AG09309 (cell line): ENCODE measurements around the gene CDH4.
"Not testable (repeated sequence)": the region's sequence is repeated elsewhere in the genome, so short reads cannot be mapped to it uniquely, and the experiment has no call there.

ENCODE experiments used
- DNase-seq: peaks from one replicate; pipeline ENCODE4 v3.0.0-alpha.2; 2010; ENCODE audit warnings: low read depth
- H3K4me3 ChIP-seq: 2 replicates; pipeline ENCODE4 v1.5.1; 2011; ENCODE audit warnings: mild to moderate bottlenecking, low read depth, low read length, moderate library complexity; ENCODE audit not compliant: control insufficient read depth
- TF ChIP-seq, protein P1 (sequence below): IDR thresholded peaks from 2 replicates; pipeline ENCODE4 v1.5.1; 2011; ENCODE audit warnings: mild to moderate bottlenecking, low read depth, low read length, inconsistent platforms; ENCODE audit not compliant: insufficient read depth, control insufficient read depth; ENCODE audit errors: missing control alignments

CDH4 gene

DNA sequence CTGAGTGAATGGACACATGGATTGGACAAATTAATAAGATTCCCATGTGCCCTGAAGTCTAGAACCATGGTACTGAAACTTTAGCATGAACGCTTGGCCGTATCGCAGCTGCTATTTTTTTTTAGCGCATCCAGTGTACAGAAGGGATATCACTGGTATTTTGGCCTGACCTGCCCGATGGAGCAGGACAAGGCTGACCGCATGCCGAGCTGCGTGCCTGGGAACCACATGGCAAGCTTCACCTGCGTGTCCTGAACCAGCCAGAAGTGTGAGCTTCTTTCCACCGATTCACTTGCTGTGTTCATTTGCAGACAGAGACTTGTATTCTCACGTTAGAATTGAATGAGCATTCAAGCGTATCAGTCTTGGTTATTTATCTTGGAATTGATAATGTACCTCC is 145.7 kb downstream of the CDH4 start:
- TF ChIP-seq, protein P1, sequence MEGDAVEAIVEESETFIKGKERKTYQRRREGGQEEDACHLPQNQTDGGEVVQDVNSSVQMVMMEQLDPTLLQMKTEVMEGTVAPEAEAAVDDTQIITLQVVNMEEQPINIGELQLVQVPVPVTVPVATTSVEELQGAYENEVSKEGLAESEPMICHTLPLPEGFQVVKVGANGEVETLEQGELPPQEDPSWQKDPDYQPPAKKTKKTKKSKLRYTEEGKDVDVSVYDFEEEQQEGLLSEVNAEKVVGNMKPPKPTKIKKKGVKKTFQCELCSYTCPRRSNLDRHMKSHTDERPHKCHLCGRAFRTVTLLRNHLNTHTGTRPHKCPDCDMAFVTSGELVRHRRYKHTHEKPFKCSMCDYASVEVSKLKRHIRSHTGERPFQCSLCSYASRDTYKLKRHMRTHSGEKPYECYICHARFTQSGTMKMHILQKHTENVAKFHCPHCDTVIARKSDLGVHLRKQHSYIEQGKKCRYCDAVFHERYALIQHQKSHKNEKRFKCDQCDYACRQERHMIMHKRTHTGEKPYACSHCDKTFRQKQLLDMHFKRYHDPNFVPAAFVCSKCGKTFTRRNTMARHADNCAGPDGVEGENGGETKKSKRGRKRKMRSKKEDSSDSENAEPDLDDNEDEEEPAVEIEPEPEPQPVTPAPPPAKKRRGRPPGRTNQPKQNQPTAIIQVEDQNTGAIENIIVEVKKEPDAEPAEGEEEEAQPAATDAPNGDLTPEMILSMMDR, result no peak
- H3K4me3 ChIP-seq, result no peak overlapping the region
- no peak for DNase-seq

DNA sequence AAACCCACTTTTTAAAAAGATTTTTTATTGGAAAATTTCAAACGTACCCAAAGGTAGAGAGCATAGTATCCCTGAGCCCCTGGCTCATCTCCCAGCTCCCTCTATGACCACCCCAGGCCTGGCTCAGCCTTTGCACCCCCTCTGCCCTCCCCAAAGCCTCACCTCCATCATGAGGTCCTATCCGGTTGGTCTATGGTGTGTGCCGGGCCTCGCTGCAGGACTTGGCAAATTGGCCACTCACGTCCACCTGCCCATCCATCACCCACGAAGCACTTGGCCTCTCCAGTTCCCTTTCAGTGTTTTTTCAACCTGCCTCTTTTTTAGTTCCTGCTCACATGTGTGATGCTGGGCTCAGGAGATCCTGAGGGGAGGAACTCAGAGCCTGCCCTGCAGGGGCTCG is 147.4 kb downstream of the CDH4 start:
- H3K4me3 ChIP-seq, result no peak overlapping the region
- no peak for DNase-seq
- TF ChIP-seq, protein P1, result no peak

DNA sequence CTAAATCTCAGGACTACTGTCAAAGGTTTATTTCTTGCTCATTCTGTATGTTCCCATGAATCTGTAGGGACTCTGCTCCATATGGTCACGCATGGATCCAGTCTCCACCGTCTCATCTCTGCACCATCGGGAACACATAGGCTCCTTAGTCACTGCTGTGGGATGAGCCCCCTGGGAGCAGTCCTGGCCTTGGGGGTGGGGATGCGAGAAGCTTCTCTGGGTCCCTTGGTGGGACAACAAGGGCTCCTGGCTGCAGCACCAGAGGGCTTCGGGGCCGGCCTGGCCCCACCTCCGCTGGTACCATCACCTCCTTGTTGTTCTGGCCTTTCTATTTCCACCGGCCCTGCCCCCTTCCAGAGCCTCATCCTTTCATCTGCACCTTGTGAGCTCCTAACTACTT is 148.4 kb downstream of the CDH4 start:
- no peak overlapping the region for H3K4me3 ChIP-seq

DNA sequence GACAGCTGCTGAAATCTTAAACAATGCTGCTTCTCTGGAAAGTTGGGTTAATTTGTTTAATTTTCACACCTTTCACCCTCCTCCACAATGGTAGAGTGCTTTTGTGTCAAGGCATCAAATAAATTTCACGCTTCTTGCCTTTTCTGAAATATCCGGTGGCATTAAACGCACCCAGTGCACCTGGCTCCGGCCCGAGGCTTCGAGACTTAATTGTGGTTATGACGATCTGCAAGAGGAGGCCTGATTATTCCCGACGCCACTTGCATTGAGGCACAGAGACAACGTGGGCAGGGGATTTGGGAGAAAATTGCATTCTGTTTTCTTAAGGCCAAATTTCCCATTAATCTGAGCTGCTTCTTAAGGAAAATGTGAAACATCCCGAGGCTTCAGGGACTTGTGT is 152.2 kb downstream of the CDH4 start:
- H3K4me3 ChIP-seq, result no peak overlapping the region
- DNase-seq, result no peak
- TF ChIP-seq, protein P1, result no peak

More for the DNA sequence above, 148.4 kb downstream of the CDH4 start:
- TF ChIP-seq, protein P1, result no peak
- no peak for DNase-seq

DNA sequence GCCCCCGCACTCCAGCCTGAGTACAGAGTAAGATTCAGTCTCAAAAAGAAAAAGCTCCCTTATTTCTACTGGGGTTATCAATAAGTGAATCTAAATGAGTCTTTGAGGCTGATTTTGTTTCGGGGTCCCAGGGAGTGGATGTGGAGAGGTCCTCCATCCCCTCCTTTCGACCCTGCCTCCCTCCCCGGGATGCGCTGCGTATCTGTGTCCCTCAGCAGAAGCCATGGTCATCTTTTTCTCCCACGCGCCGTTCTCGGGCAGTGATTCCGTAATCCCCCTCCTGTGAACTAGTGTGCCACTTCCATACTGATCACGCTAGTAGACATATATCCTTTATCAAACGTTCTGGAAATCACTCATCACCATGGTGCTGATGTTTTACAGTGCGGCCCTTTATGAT is 152.9 kb downstream of the CDH4 start:
- TF ChIP-seq, protein P1, result no peak
- DNase-seq, result no peak
- H3K4me3 ChIP-seq, result no peak overlapping the region

DNA sequence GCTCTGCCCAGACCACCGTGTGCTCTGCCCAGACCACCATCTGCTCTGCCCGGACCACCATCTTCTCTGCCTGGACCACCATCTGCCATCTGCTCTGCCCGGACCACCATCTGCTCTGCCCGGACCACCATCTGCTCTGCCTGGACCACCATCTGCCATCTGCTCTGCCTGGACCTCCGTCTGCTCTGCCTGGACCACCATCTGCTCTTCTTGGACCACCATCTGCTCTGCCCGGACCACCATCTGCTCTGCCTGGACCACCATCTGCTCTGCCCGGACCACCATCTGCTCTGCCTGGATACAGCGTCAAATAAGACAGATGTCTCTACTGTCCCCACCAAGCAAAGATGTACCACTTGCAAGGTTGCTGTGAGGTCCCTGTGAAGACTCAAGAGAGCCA is 154.7 kb downstream of the CDH4 start:
- DNase-seq, result not testable (repeated sequence)

DNA sequence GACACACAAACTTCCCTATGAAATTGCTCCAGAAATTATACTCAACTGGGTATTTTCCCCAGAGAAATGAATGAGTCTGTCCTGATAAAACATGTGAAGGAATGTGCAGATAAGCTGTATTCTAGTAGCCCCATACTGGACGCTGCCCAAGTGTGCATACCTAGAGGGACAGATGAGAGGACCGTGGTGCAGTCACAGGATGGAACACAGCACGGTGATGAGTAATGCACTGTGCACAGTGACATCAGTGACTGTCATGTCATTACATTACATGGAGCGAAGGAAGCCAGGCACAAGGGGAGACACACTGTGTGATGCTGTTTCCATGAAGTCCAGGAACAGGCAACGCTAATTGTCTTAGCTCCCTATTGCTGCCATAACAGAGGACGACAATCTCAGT is 155.5 kb downstream of the CDH4 start:
- no peak for DNase-seq
- no peak overlapping the region for H3K4me3 ChIP-seq
- TF ChIP-seq, protein P1, result no peak

More for the DNA sequence above, 154.7 kb downstream of the CDH4 start:
- not testable (repeated sequence) for H3K4me3 ChIP-seq
